K562 (cell line): ENCODE results near the gene ACHE. TPM values are rescaled to one million over a fixed set of nuclear protein-coding genes. Genes with fewer than 3 reads are reported as not detected.

Experiments
- ATAC-seq: fragments of 200-7000 bp; cut with Tn5 transposase; 3 replicates; pipeline ENCODE4 v1.9.1; 2020; ENCODE audit warnings: moderate library complexity
- BruUV-seq: library from RNA; stranded (reverse); fragments of 400-500 nt; replicated peaks from 2 replicates; lab custom pipeline; 2021; lab: Mats Ljungman, UMichigan
- CTCF ChIA-PET: fragments of 300-600 bp; formaldehyde crosslinking; extraction: SDS; loops from one replicate; lab custom pipeline; 2021; ENCODE audit warnings: low intra/inter-chr PET ratio; lab: Yijun Ruan, JAX
- POLR2A ChIA-PET: fragments of 300-600, 350-650 bp; sonication (Branson Sonifier 250); formaldehyde crosslinking; extraction: SDS; loops from one replicate; lab custom pipeline; 2021; ENCODE audit warnings: antibody characterized with exemption, inconsistent platforms; lab: Yijun Ruan, JAX
- DNase-seq, 4 experiments: peaks; one replicate each; pipeline versions ENCODE4 v3.0.0 to v3.0.0-alpha.2; 2011 to 2018; ENCODE audit warnings: low spot score in 3 of 4, mixed read lengths in 3 of 4; ENCODE audit errors: extremely low read depth in 1 of 4
- FAIRE-seq: peaks from 2 replicates; lab custom pipeline; 2011; peaks lifted over from hg19 to GRCh38; lab: Jason Lieb, UNC
- H2AFZ ChIP-seq: 2 replicates; pipeline ENCODE4 v1.6.0; 2011; ENCODE audit warnings: low read depth, low read length, control low read depth, inconsistent platforms
- H3K27ac ChIP-seq: fragments of 200-600 bp; 3 replicates; pipeline ENCODE4 v1.8.0; 2011; ENCODE audit warnings: low read depth, mild to moderate bottlenecking, control low read depth, inconsistent platforms, low read length, moderate library complexity, mixed read lengths; ENCODE audit errors: extremely low read depth
- H3K27me3 ChIP-seq, 2 experiments: fragments of 300-600 bp in 1 of 2; 2 replicates in 1 of 2; 3 replicates in 1 of 2; pipeline versions ENCODE4 v1.6.0 to v1.8.0; 2011; ENCODE audit warnings: inconsistent platforms in 2 of 2, low read length in 2 of 2, mild to moderate bottlenecking in 1 of 2, mixed read lengths in 1 of 2, moderate library complexity in 1 of 2; ENCODE audit not compliant: control insufficient read depth in 2 of 2, insufficient read depth in 2 of 2
- H3K36me3 ChIP-seq: fragments of 300-600 bp; 3 replicates; pipeline ENCODE4 v1.8.0; 2011; ENCODE audit warnings: mild to moderate bottlenecking, low read length, inconsistent platforms; ENCODE audit not compliant: control insufficient read depth, insufficient read depth
- H3K4me1 ChIP-seq, 2 experiments: fragments of 200-600 bp in 1 of 2; replicated peaks in 1 of 2; 2 replicates in 1 of 2; 3 replicates in 1 of 2; pipeline versions ENCODE4 v1.5.1 to v1.8.0; 2011; ENCODE audit warnings: inconsistent platforms in 2 of 2, low read length in 2 of 2, mild to moderate bottlenecking in 1 of 2, mixed read lengths in 1 of 2, moderate library complexity in 1 of 2; ENCODE audit not compliant: control insufficient read depth in 2 of 2, insufficient read depth in 2 of 2
- H3K4me2 ChIP-seq: 2 replicates; pipeline ENCODE4 v1.6.1; 2011; ENCODE audit warnings: low read length, control low read depth, inconsistent platforms, mixed read lengths; ENCODE audit not compliant: insufficient read depth
- H3K4me3 ChIP-seq: fragments of 200-600 bp; sonication (generic), shearing (Covaris generic); 2 replicates; pipeline ENCODE4 v1.5.1; 2016; ENCODE audit warnings: control low read depth, inconsistent platforms
- H3K79me2 ChIP-seq: fragments of 200-600 bp; 3 replicates; pipeline ENCODE4 v1.8.0; 2011; ENCODE audit warnings: low read length, inconsistent platforms; ENCODE audit not compliant: control insufficient read depth, insufficient read depth
- H3K9ac ChIP-seq, 2 experiments: 2 replicates each; pipeline versions ENCODE4 v1.6.0 to v1.6.1; 2011; ENCODE audit warnings: low read depth in 2 of 2, low read length in 2 of 2, control low read depth in 1 of 2, inconsistent platforms in 1 of 2, mild to moderate bottlenecking in 1 of 2, mixed read lengths in 1 of 2; ENCODE audit not compliant: insufficient read depth in 1 of 2
- H3K9me1 ChIP-seq: one replicate; pipeline ENCODE4 v1.6.0; 2011; ENCODE audit warnings: inconsistent platforms, mild to moderate bottlenecking, low read length, moderate library complexity; ENCODE audit not compliant: control insufficient read depth, insufficient read depth
- H3K9me3 ChIP-seq: replicated peaks from 2 replicates; pipeline ENCODE4 v1.5.1; 2011; ENCODE audit warnings: low read depth, low read length, inconsistent platforms; ENCODE audit not compliant: control insufficient read depth, insufficient read depth
- H4K20me1 ChIP-seq: replicated peaks from 2 replicates; pipeline ENCODE4 v1.6.1; 2011; ENCODE audit warnings: low read length, inconsistent platforms, mixed read lengths; ENCODE audit not compliant: control insufficient read depth, insufficient read depth
- ARID1B ChIP-seq: fragments of 450-650 bp; IDR thresholded peaks from 2 replicates; pipeline ENCODE4 v1.6.1; 2016; ENCODE audit warnings: antibody characterized with exemption, mild to moderate bottlenecking, inconsistent platforms
- CBFA2T2 ChIP-seq: fragments of 450-650 bp; conservative IDR thresholded peaks from 2 replicates; pipeline ENCODE4 v1.6.1; 2017; ENCODE audit warnings: mild to moderate bottlenecking
- DPF2 ChIP-seq: fragments of 450-650 bp; IDR thresholded peaks from 2 replicates; pipeline ENCODE4 v1.6.1; 2016
- ELF4 ChIP-seq: fragments of 450-650 bp; formaldehyde crosslinking; IDR thresholded peaks from 2 replicates; pipeline ENCODE4 v1.4.0; 2022; ENCODE audit warnings: missing genetic modification characterization
- HMG20A ChIP-seq: fragments of 450-650 bp; formaldehyde crosslinking; conservative IDR thresholded peaks from 2 replicates; pipeline ENCODE4 v1.4.0; 2020; ENCODE audit warnings: mild to moderate bottlenecking, mixed read lengths
- NCOR1 ChIP-seq: fragments of 450-650 bp; IDR thresholded peaks from 2 replicates; pipeline ENCODE4 v1.6.1; 2016; ENCODE audit warnings: mild to moderate bottlenecking, moderate library complexity
- NR1H2 ChIP-seq: sonication (generic); formaldehyde crosslinking; IDR thresholded peaks from 2 replicates; pipeline ENCODE4 v1.4.0; 2020; ENCODE audit warnings: mild to moderate bottlenecking, missing genetic modification reagents
- RBFOX2 ChIP-seq: fragments of 200-400 bp; formaldehyde crosslinking; IDR thresholded peaks from 2 replicates; pipeline ENCODE4 v1.6.1; 2017; ENCODE audit warnings: low read depth, mild to moderate bottlenecking, low read length, moderate library complexity
- TAL1 ChIP-seq: fragments of 450-650 bp; IDR thresholded peaks from 2 replicates; pipeline ENCODE4 v1.6.1; 2016; ENCODE audit warnings: mild to moderate bottlenecking
- TARDBP ChIP-seq: fragments of 450-650 bp; IDR thresholded peaks from 2 replicates; pipeline ENCODE4 v1.6.1; 2016
- TFAP4 ChIP-seq: sonication (generic); formaldehyde crosslinking; IDR thresholded peaks from 2 replicates; pipeline ENCODE4 v1.8.0; 2022; ENCODE audit warnings: missing genetic modification reagents, mild to moderate bottlenecking, moderate library complexity, borderline replicate concordance
- ZNF398 ChIP-seq: fragments of 250-450 bp; sonication (Bioruptor Pico); IDR thresholded peaks from 2 replicates; pipeline ENCODE4 v1.8.0; 2021; ENCODE audit warnings: moderate library complexity, mild to moderate bottlenecking, inconsistent platforms
- WGBS: fragments of 100-300 bp; shearing (Covaris generic); methylation state at CpG from one replicate; pipeline ENCODE4 v1.1.6; 2016; ENCODE audit warnings: low coverage, mixed read lengths; ENCODE audit not compliant: insufficient coverage; ENCODE audit errors: missing lambda C conversion rate; 5-methylcytosine and 5-hydroxymethylcytosine counted together
- in situ Hi-C: fragments of 300-500 bp; cut with MboI; formaldehyde crosslinking; loops from 4 replicates; pipeline ENCODE4 v1.15.0; 2018; ENCODE audit warnings: inconsistent platforms, mixed read lengths
- intact Hi-C: fragments of 100-400 bp; cut with micrococcal nuclease; formaldehyde crosslinking; loops from 2 replicates; pipeline ENCODE4 v1.14.2; 2022
- polyA plus RNA-seq, 8 experiments: library from polyadenylated mRNA; depleted of rRNA in 4 of 8; stranded (reverse) in 5 of 8; unstranded in 3 of 8; fragments of >200 nt; fragmentation: Nextera tagmentation in 2 of 8; fragmentation: Illumina TruSeq in 1 of 8; extraction: Ambion mirVana in 2 of 8; extraction: Trizol in 1 of 8; gene quantifications; 2 replicates each; pipeline versions ENCODE4 v1.2.1 to v1.2.3, GENCODE V29; 2011 to 2014; ENCODE audit warnings: inconsistent platforms in 1 of 8, missing spikeins in 1 of 8
- total RNA-seq, 7 experiments: library from RNA; depleted of rRNA in 6 of 7; stranded (reverse); fragments of >200 nt in 6 of 7; fragmentation: Illumina TruSeq in 2 of 7; extraction: Trizol in 2 of 7; gene quantifications; 2 replicates each; pipeline versions ENCODE4 v1.2.1 to v1.2.3, GENCODE V29; 2011 to 2021; ENCODE audit warnings: low replicate concordance in 1 of 7
- TF ChIP-seq, protein P1 (sequence below), 2 experiments: IDR thresholded peaks; 2 replicates each; pipeline ENCODE4 v1.6.1; 2011; ENCODE audit warnings: borderline replicate concordance in 1 of 2, control low read depth in 1 of 2, low read depth in 1 of 2, low read length in 1 of 2, mild to moderate bottlenecking in 1 of 2, mixed read lengths in 1 of 2, moderate library complexity in 1 of 2; ENCODE audit not compliant: insufficient read depth in 1 of 2, insufficient read length in 1 of 2, poor library complexity in 1 of 2, severe bottlenecking in 1 of 2; ENCODE audit errors: extremely low read depth in 1 of 2
- TF ChIP-seq, protein P2 (sequence below): fragments of 450-650 bp; formaldehyde crosslinking; IDR thresholded peaks from 2 replicates; pipeline ENCODE4 v1.4.0; 2022; ENCODE audit warnings: missing genetic modification characterization

ACHE gene
- total and polyA plus RNA-seq, 9 of the 15 experiments (the other 6 are each of a cell fraction or from before 2014, with no cell fraction given), result 0.04 to 8.8 (median 1.9) TPM

DNA sequence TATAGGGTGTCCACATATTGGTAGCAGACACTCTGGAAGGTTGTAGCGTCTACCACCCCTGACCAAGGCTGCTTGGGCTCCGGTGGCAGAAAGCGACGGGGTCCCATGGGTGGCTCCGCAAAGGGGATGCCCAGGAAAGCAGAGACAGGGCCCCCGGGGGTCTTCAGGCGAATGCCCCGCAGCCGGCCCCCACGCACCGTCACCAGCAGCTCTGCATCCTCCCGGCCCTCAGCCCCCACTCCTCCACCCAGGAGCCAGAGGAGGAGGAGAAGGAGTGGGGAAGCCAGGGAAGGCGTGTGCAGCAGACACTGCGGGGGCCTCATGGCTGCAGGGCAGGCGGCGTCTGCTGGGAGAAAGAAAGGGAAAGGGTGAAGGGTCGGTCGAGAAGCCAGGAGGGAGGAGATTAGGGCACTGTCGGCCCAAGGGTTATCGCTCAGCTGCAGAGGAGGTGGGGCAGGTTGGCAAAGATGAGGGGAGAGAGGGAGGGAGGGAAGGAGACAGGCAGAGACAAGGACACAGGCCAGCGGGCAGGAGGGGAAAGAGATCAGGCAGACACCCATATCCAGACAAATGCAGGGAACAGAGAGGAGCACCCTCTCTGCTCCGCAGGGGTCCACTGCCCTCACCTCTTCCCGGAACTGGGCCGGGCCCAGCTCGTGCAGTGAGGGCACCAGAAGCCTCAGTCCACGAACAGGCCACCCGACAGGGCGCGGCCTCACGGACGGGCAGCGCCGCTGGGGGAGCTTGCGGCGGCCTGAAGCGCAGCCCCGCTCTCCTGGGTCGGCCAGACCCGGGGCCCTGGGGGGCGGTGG, 1.6 kb downstream of the ACHE start:
- FAIRE-seq (peak; percentile 35), DNase-seq (peak in 3 of 4 experiments; percentile 12 to 70 (median 30)), ATAC-seq (no peak)
- no peaks in the 10 kb centered on the region for H4K20me1 ChIP-seq
- H3K9me1 ChIP-seq, result no peaks in the 10 kb centered on the region
- H3K79me2 ChIP-seq, result peaks cover 10% of the 10 kb centered on the region
- in situ Hi-C loops (loop anchor here (5.0 kb wide), 1 partner anchor 163 kb away; no protein-coding TSS in a partner anchor), intact Hi-C loops (no loop called here)
- ChIA-PET CTCF (interaction anchor here (0.6 to 2.3 kb wide), 7 partner anchors 165 to 645 kb away, joined by 3 to 28 read pairs (median 5); no protein-coding TSS in a partner anchor), POLR2A (interaction anchor here (0.9 to 1.8 kb wide), 2 partner anchors 19 to 20 kb away, joined by 3 to 6 read pairs; partner anchors contain the start of gene SRRT)
- WGBS, result 33% methylated on average over 32 of the region's 40 CpGs
- H3K9ac ChIP-seq, result peak overlapping the region; percentile 52 to 90
- peak overlapping the region; percentile 71 for H3K4me2 ChIP-seq
- H3K27me3 ChIP-seq, result no peaks in the 10 kb centered on the region
- BruUV-seq, result no TSS peak
- no peaks in the 10 kb centered on the region for H3K9me3 ChIP-seq
- no peaks in the 10 kb centered on the region; the same call in 2 of the 3 replicates for H3K36me3 ChIP-seq
- peak overlapping the region; percentile 75 for H2AFZ ChIP-seq
- H3K4me1 ChIP-seq, result peaks cover 33 to 91% of the 10 kb centered on the region in 2 experiments
- H3K4me3 ChIP-seq, result peak overlapping the region; percentile 52
- no peak overlapping the region; the same call in 1 of the 3 replicates for H3K27ac ChIP-seq
- 0 out of 2 replicates have a peak, but pooled peaks have one; percentile 27 for TF ChIP-seq RBFOX2
- TF ChIP-seq NCOR1, result peak; percentile 52; the same call in 1 of the 2 replicates
- TF ChIP-seq, protein P1, sequence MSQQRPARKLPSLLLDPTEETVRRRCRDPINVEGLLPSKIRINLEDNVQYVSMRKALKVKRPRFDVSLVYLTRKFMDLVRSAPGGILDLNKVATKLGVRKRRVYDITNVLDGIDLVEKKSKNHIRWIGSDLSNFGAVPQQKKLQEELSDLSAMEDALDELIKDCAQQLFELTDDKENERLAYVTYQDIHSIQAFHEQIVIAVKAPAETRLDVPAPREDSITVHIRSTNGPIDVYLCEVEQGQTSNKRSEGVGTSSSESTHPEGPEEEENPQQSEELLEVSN (IDR thresholded peaks at IDR 0.05; ENCODE audit: borderline replicate concordance in 1 of 2, extremely low read depth in 1 of 2, insufficient read depth in 1 of 2, insufficient read length in 1 of 2, low read depth in 1 of 2, low read length in 1 of 2, poor library complexity in 1 of 2, severe bottlenecking in 1 of 2), result peak in 1 of 2 experiments; percentile 3
- TF ChIP-seq, protein P2, sequence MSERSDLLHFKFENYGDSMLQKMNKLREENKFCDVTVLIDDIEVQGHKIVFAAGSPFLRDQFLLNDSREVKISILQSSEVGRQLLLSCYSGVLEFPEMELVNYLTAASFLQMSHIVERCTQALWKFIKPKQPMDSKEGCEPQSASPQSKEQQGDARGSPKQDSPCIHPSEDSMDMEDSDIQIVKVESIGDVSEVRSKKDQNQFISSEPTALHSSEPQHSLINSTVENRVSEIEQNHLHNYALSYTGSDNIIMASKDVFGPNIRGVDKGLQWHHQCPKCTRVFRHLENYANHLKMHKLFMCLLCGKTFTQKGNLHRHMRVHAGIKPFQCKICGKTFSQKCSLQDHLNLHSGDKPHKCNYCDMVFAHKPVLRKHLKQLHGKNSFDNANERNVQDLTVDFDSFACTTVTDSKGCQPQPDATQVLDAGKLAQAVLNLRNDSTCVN (CRISPR knock-in tag), result 0 out of 2 replicates have a peak, but pooled peaks have one; percentile 6
- TF ChIP-seq TFAP4 (CRISPR knock-in tag), result peak; percentile 26; the same call in 1 of the 2 replicates
- TF ChIP-seq DPF2, result peak; percentile 38; the same call in 1 of the 2 replicates
- TF ChIP-seq ZNF398 (CRISPR knock-in tag), result no peak
- peak; percentile 29; the same call in 1 of the 2 replicates for TF ChIP-seq TAL1
- TF ChIP-seq NR1H2, result no peak
- peak; percentile 55 for TF ChIP-seq ARID1B
- TF ChIP-seq HMG20A (CRISPR knock-in tag), result no peak
- TF ChIP-seq TARDBP, result no peak
- TF ChIP-seq ELF4, result 0 out of 2 replicates have a peak, but pooled peaks have one; percentile 32
- peak; percentile 62 for TF ChIP-seq CBFA2T2
